NCI-H1417 treated with DMSO at 0.1 percent for 48 hours (cell line): ENCODE measurements around the gene ACTA2.

Experiments
- DNase-seq: peaks from one replicate; lab custom pipeline; 2025; lab: John Stamatoyannopoulos, UW

Gene ACTA2

GRCh38 chr10:88892222-88892967 lies 60.2 kb downstream of the ACTA2 start:
- no peak for DNase-seq

- DNase-seq: no peak
These were observed 61.7 kb downstream of the ACTA2 start for GRCh38 chr10:88890681-88891381.

GRCh38 chr10:88889559-88890337 lies 62.8 kb downstream of the ACTA2 start:
- DNase-seq: no peak

GRCh38 chr10:88888810-88889445 lies 63.6 kb downstream of the ACTA2 start:
- no peak for DNase-seq

- DNase-seq: no peak
These were observed 66.0 kb downstream of the ACTA2 start for GRCh38 chr10:88886557-88886956.
